Panc1 (cell line): ENCODE data around the gene SPRR2A.
"Not testable (repeated sequence)": the region's sequence is repeated elsewhere in the genome, so short reads cannot be mapped to it uniquely, and the experiment has no call there.

ENCODE experiments used
- CTCF ChIP-seq: fragments of 450-650 bp; IDR thresholded peaks from 2 replicates; pipeline ENCODE4 v1.5.1; 2017; ENCODE audit warnings: mild to moderate bottlenecking
- POLR2AphosphoS5 ChIP-seq: IDR thresholded peaks from 2 replicates; pipeline ENCODE4 v1.6.1; 2012; ENCODE audit warnings: mild to moderate bottlenecking, low read depth, low read length, moderate library complexity
- TF ChIP-seq, protein P1 (sequence below), 2 experiments: IDR thresholded peaks; 2 replicates each; pipeline ENCODE4 v1.6.1; 2011 to 2012; ENCODE audit warnings: low read depth in 2 of 2, control low read depth in 1 of 2, low read length in 1 of 2, mild to moderate bottlenecking in 1 of 2, moderate library complexity in 1 of 2; ENCODE audit not compliant: insufficient read depth in 1 of 2

DNA sequence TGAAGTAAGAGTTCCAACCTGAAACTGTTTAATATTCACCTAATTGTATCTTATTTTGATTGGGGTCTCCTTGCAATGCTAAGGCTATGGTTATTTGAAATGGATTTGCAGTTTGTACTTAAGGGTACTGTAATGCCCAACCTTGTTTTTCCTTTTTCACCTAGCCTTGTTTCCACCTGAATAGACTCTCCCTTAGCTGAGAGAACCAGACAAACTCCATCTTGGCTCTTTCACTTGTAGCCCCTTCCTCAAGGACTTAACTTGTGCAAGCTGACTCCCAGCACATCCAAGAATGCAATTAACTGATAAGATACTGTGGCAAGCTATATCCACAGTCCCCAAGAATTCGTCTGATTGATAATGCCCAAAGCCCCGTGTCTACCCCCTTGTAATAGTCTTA, 35.5 kb downstream of the SPRR2A start:
- TF ChIP-seq CTCF, POLR2AphosphoS5: not testable (repeated sequence)
- TF ChIP-seq, protein P1, sequence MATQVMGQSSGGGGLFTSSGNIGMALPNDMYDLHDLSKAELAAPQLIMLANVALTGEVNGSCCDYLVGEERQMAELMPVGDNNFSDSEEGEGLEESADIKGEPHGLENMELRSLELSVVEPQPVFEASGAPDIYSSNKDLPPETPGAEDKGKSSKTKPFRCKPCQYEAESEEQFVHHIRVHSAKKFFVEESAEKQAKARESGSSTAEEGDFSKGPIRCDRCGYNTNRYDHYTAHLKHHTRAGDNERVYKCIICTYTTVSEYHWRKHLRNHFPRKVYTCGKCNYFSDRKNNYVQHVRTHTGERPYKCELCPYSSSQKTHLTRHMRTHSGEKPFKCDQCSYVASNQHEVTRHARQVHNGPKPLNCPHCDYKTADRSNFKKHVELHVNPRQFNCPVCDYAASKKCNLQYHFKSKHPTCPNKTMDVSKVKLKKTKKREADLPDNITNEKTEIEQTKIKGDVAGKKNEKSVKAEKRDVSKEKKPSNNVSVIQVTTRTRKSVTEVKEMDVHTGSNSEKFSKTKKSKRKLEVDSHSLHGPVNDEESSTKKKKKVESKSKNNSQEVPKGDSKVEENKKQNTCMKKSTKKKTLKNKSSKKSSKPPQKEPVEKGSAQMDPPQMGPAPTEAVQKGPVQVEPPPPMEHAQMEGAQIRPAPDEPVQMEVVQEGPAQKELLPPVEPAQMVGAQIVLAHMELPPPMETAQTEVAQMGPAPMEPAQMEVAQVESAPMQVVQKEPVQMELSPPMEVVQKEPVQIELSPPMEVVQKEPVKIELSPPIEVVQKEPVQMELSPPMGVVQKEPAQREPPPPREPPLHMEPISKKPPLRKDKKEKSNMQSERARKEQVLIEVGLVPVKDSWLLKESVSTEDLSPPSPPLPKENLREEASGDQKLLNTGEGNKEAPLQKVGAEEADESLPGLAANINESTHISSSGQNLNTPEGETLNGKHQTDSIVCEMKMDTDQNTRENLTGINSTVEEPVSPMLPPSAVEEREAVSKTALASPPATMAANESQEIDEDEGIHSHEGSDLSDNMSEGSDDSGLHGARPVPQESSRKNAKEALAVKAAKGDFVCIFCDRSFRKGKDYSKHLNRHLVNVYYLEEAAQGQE (IDR thresholded peaks at IDR 0.05; ENCODE audit: insufficient read depth in 1 of 2, low read depth in 2 of 2, low read length in 1 of 2) = not testable (repeated sequence)
